ENCODE data around the gene NFATC4. TPM values are rescaled to one million over a fixed set of nuclear protein-coding genes. Genes with fewer than 3 reads are reported as not detected.

NFATC4 gene
- total RNA-seq, 2 donors from 2014 or later, result 24.8 to 34.1 TPM

DNA sequence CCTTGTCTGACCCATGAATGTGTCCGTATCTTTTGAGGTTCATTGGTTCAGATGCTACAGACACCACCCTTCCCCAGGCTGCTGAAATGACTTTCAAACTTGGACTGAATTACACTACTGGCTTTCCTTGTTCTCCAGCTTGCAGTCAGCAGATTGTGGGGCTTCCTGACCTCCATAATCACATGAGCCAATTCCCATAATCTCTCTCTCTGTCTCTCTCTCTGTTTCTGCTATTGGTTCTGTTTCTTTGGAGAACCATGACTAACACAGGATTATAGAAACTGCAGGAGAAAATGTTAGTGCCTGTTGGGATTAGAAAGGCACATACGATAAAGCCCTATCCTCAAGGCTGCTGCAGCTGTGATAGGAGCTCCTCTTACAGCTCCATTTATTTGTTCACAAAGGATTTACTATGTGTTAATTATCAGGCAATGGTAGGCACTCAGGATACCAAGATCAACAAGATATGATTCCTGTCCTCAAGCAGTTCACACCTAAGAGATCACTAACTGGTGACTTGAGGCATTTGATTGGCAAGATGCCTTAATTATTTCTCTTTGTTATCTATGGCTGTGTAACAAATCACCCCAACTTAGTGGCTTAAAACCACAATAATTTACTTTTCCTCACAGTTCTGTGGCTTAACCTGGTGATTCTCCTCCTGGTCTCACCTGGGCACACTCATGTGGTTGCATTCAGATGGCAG lies 20.6 kb downstream of the NFATC4 start:
- 85 to 90% methylated on average over 1 to 2 of the region's 2 CpGs for WGBS, 2 experiments (ENCODE audit: insufficient coverage in 1 of 2, insufficient read length in 1 of 2)
- Mint-ChIP-seq H3K27ac (peak overlapping the region; percentile 35), H3K27me3 (ENCODE audit: insufficient read depth) (peaks cover 41% of the 10 kb centered on the region)

DNA sequence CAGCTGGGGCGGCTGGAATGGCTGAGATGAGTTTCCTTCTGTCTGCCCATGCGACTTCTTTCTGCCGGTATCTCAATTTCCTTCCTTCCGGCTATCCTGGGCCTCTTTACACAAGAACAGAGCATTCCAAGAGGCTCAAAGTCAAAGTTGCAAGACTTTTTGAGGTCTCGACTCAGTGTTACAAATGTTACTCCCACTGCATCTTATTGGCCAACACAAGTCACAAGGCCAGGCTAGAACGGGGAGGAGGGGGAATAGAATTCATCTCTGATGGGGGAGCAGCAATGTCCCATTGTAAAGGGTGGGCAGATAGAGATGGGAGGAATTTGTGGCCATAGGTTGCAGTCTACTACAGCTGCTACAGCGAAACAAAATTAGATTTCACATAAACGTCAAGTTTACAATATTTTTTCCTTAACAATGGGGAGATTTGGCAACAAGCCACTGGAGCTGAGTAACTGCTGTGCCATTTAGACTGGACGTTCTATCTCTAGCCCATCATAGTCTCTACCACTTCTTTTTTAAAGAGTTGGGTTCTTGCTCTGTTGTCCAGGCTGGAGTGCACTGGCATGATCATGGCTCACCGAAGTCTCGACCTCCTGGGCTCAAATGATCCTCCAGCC lies 21.4 kb downstream of the NFATC4 start:
- peak overlapping the region; percentile 35 for H3K27ac Mint-ChIP-seq
- TF ChIP-seq, protein P1, sequence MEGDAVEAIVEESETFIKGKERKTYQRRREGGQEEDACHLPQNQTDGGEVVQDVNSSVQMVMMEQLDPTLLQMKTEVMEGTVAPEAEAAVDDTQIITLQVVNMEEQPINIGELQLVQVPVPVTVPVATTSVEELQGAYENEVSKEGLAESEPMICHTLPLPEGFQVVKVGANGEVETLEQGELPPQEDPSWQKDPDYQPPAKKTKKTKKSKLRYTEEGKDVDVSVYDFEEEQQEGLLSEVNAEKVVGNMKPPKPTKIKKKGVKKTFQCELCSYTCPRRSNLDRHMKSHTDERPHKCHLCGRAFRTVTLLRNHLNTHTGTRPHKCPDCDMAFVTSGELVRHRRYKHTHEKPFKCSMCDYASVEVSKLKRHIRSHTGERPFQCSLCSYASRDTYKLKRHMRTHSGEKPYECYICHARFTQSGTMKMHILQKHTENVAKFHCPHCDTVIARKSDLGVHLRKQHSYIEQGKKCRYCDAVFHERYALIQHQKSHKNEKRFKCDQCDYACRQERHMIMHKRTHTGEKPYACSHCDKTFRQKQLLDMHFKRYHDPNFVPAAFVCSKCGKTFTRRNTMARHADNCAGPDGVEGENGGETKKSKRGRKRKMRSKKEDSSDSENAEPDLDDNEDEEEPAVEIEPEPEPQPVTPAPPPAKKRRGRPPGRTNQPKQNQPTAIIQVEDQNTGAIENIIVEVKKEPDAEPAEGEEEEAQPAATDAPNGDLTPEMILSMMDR (conservative IDR thresholded peaks at IDR 0.05), result no peak
- H3K27me3 ChIP-seq (ENCODE audit: control insufficient read depth, insufficient read depth, low read length, poor library complexity, severe bottlenecking), result peaks cover 20% of the 10 kb centered on the region

More for the DNA sequence above, 20.6 kb downstream of the NFATC4 start:
- Histone ChIP-seq H3K4me3 (ENCODE audit: low read length) (no peak overlapping the region), H3K4me1 (ENCODE audit: control insufficient read depth, insufficient read depth, low read length) (peaks cover 4% of the 10 kb centered on the region), H3K9me3 (ENCODE audit: control insufficient read depth, low read length) (no peaks in the 10 kb centered on the region), H3K36me3 (ENCODE audit: control insufficient read depth, insufficient read depth, low read length) (no peaks in the 10 kb centered on the region), H3K9ac (ENCODE audit: extremely low read depth, low read length, poor library complexity, severe bottlenecking) (no peak overlapping the region), H3K27ac (ENCODE audit: low read depth, low read length) (no peak overlapping the region), H3K27me3 (ENCODE audit: control insufficient read depth, insufficient read depth, low read length, poor library complexity, severe bottlenecking) (peaks cover 27% of the 10 kb centered on the region)
- Mint-ChIP-seq H3K36me3 (ENCODE audit: low read depth) (no peaks in the 10 kb centered on the region), H3K4me3 (no peak overlapping the region), H3K4me1 (peaks cover 23% of the 10 kb centered on the region), H3K9me3 (no peaks in the 10 kb centered on the region)
- TF ChIP-seq, protein P1 (conservative IDR thresholded peaks at IDR 0.05), result no peak
- DNase-seq, result no peak

DNA sequence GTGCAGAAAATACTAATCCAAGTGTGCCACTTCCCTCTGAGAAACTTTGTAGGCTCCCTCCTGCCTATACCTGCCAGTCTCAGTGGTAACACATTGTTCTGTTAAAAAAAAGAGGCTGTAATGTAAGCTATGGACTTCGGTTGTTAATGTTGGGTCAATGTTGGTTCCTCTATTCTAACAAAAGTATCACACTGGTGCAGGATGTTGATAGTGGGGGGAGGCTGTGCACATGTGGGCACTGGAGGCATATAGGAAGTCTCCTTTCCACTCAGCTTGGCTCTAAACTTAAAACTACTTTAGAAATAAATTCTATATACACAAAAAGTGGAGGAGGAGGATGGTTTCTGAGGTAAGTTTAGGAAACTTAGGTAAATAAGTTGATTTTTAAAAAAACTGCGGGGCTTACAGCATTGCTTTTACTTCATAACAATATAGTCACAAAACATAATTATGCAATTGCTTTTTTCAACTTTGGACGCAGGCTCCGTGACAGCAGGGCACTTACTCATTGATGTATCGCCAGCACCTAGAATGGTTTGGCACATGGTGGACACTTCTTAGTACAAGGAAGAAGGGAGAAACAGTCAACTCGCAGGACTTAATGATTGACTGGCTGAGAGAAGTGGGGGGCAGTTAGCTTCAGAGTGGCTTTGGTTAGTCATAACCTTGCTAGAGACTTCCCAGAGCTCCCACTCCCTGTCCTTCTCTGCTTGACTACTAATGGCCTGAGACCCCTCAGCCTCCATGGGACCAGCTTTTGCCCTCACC lies 22.9 kb downstream of the NFATC4 start:
- no peak for DNase-seq
- Histone ChIP-seq H3K4me1 (ENCODE audit: control insufficient read depth, insufficient read depth, low read length) (peaks cover 4% of the 10 kb centered on the region), H3K4me3 (ENCODE audit: low read length) (no peak overlapping the region), H3K27ac (ENCODE audit: low read depth, low read length) (no peak overlapping the region), H3K27me3 (ENCODE audit: control insufficient read depth, insufficient read depth, low read length, poor library complexity, severe bottlenecking) (peaks cover 20% of the 10 kb centered on the region), H3K9ac (ENCODE audit: extremely low read depth, low read length, poor library complexity, severe bottlenecking) (no peak overlapping the region), H3K9me3 (ENCODE audit: control insufficient read depth, low read length) (no peaks in the 10 kb centered on the region), H3K36me3 (ENCODE audit: control insufficient read depth, insufficient read depth, low read length) (no peaks in the 10 kb centered on the region)
- H3K27me3 Mint-ChIP-seq (ENCODE audit: insufficient read depth), result peaks cover 32% of the 10 kb centered on the region
- 94 to 98% methylated on average over 4 to 6 of the region's 6 CpGs for WGBS, 2 experiments (ENCODE audit: insufficient coverage in 1 of 2, insufficient read length in 1 of 2)
- H3K27ac Mint-ChIP-seq, result no peak overlapping the region
- no peak overlapping the region for H3K4me3 Mint-ChIP-seq
- no peaks in the 10 kb centered on the region for H3K36me3 Mint-ChIP-seq (ENCODE audit: low read depth)
- peaks cover 26% of the 10 kb centered on the region for H3K4me1 Mint-ChIP-seq
- TF ChIP-seq, protein P1 (conservative IDR thresholded peaks at IDR 0.05), result no peak
- H3K9me3 Mint-ChIP-seq, result no peaks in the 10 kb centered on the region

More for the DNA sequence above, 21.4 kb downstream of the NFATC4 start:
- Histone ChIP-seq H3K36me3 (ENCODE audit: control insufficient read depth, insufficient read depth, low read length) (no peaks in the 10 kb centered on the region), H3K9ac (ENCODE audit: extremely low read depth, low read length, poor library complexity, severe bottlenecking) (no peak overlapping the region), H3K4me1 (ENCODE audit: control insufficient read depth, insufficient read depth, low read length) (peaks cover 4% of the 10 kb centered on the region), H3K9me3 (ENCODE audit: control insufficient read depth, low read length) (no peaks in the 10 kb centered on the region), H3K4me3 (ENCODE audit: low read length) (no peak overlapping the region), H3K27ac (ENCODE audit: low read depth, low read length) (no peak overlapping the region)
- peaks cover 23% of the 10 kb centered on the region for H3K4me1 Mint-ChIP-seq
- peaks cover 37% of the 10 kb centered on the region for H3K27me3 Mint-ChIP-seq (ENCODE audit: insufficient read depth)
- H3K4me3 Mint-ChIP-seq, result no peak overlapping the region
- H3K36me3 Mint-ChIP-seq (ENCODE audit: low read depth), result no peaks in the 10 kb centered on the region
- 78 to 85% methylated on average over 8 to 11 of the region's 11 CpGs for WGBS, 2 experiments (ENCODE audit: insufficient coverage in 1 of 2, insufficient read length in 1 of 2)
- DNase-seq, result no peak
- H3K9me3 Mint-ChIP-seq, result no peaks in the 10 kb centered on the region
